Endothelial cell of umbilical vein (primary cell): ENCODE results near the gene PTPN13. TPM values are rescaled to one million over a fixed set of nuclear protein-coding genes. Genes with fewer than 3 reads are reported as not detected.

Source experiments
- BruUV-seq: library from RNA; stranded (reverse); fragments of 400-500 nt; replicated peaks from 2 replicates; lab custom pipeline; 2021; lab: Mats Ljungman, UMichigan
- CTCF ChIA-PET: fragments of 300-600, 350-600 bp; sonication (Branson Sonifier 250); formaldehyde crosslinking; loops from one replicate; lab custom pipeline; 2021; ENCODE audit warnings: antibody characterized with exemption, inconsistent platforms; lab: Charles Lee
- POLR2A ChIA-PET: fragments of 300-600, 350-600 bp; sonication (Branson Sonifier 250); formaldehyde crosslinking; loops from one replicate; lab custom pipeline; 2021; ENCODE audit warnings: antibody characterized with exemption, inconsistent platforms; lab: Charles Lee
- DNase-seq: peaks from one replicate; pipeline ENCODE4 v3.0.0-alpha.2; 2011; ENCODE audit warnings: low read depth, low spot score
- FAIRE-seq: peaks from 2 replicates; lab custom pipeline; 2011; peaks lifted over from hg19 to GRCh38; lab: Jason Lieb, UNC
- H2AFZ ChIP-seq: 2 replicates; pipeline ENCODE4 v1.6.0; 2012; ENCODE audit warnings: low read depth, low read length, control low read depth, inconsistent platforms
- H3K27ac ChIP-seq: 2 replicates; pipeline ENCODE4 v1.5.1; 2011; ENCODE audit warnings: low read depth, mild to moderate bottlenecking, control low read depth, low read length, moderate library complexity; ENCODE audit not compliant: insufficient read depth
- H3K27me3 ChIP-seq, 2 experiments: 2 replicates each; pipeline versions ENCODE4 v1.6.0 to v1.6.1; 2011; ENCODE audit warnings: low read length in 2 of 2, mixed read lengths in 1 of 2; ENCODE audit not compliant: control insufficient read depth in 2 of 2, insufficient read depth in 2 of 2
- H3K36me3 ChIP-seq, 2 experiments: 2 replicates in 1 of 2; 3 replicates in 1 of 2; pipeline ENCODE4 v1.5.1; 2011; ENCODE audit warnings: low read length in 2 of 2, mild to moderate bottlenecking in 1 of 2, moderate library complexity in 1 of 2; ENCODE audit not compliant: control insufficient read depth in 2 of 2, insufficient read depth in 2 of 2; ENCODE audit errors: extremely low read depth in 1 of 2
- H3K4me1 ChIP-seq: 3 replicates; pipeline ENCODE4 v1.5.1; 2011; ENCODE audit warnings: mild to moderate bottlenecking, low read length; ENCODE audit not compliant: control insufficient read depth, insufficient read depth; ENCODE audit errors: extremely low read depth
- H3K4me2 ChIP-seq: 2 replicates; pipeline ENCODE4 v1.6.1; 2011; ENCODE audit warnings: low read length, control low read depth, mixed read lengths; ENCODE audit not compliant: insufficient read depth
- H3K4me3 ChIP-seq, 3 experiments: fragments of 200-600 bp in 1 of 3; sonication (generic), shearing (Covaris generic) in 1 of 3; replicated peaks in 1 of 3; 2 replicates each; pipeline ENCODE4 v1.5.1; 2011 to 2016; ENCODE audit warnings: control low read depth in 3 of 3, low read length in 3 of 3, mild to moderate bottlenecking in 2 of 3, inconsistent platforms in 1 of 3, low read depth in 1 of 3, moderate library complexity in 1 of 3; ENCODE audit not compliant: insufficient read depth in 1 of 3
- H3K79me2 ChIP-seq: 2 replicates; pipeline ENCODE4 v1.6.0; 2012; ENCODE audit warnings: low read length, inconsistent platforms; ENCODE audit not compliant: control insufficient read depth, insufficient read depth
- H3K9ac ChIP-seq: replicated peaks from 2 replicates; pipeline ENCODE3; 2011; ENCODE audit warnings: low read length, control low read depth; ENCODE audit not compliant: insufficient read depth; ENCODE audit errors: extremely low read depth
- H3K9me1 ChIP-seq: replicated peaks from 3 replicates; pipeline ENCODE4 v1.6.0; 2011; ENCODE audit warnings: mild to moderate bottlenecking, low read length; ENCODE audit not compliant: control insufficient read depth, insufficient read depth; ENCODE audit errors: extremely low read depth
- H3K9me3 ChIP-seq: replicated peaks from 2 replicates; pipeline ENCODE4 v1.5.1; 2012; ENCODE audit warnings: low read length, inconsistent platforms; ENCODE audit not compliant: control insufficient read depth, insufficient read depth
- H4K20me1 ChIP-seq: replicated peaks from 2 replicates; pipeline ENCODE3; 2011; ENCODE audit warnings: mild to moderate bottlenecking, low read length; ENCODE audit not compliant: control insufficient read depth, insufficient read depth; ENCODE audit errors: extremely low read depth
- CTCF ChIP-seq, 2 donors: IDR thresholded peaks; 1 replicate in 1 of 2; 2 replicates in 1 of 2; pipeline ENCODE4 v1.5.1; 2011; ENCODE audit warnings: low read length in 2 of 2, mild to moderate bottlenecking in 2 of 2, moderate library complexity in 2 of 2, control low read depth in 1 of 2, inconsistent platforms in 1 of 2, low read depth in 1 of 2; ENCODE audit not compliant: insufficient read depth in 1 of 2; ENCODE audit errors: extremely low read depth in 1 of 2
- EZH2 ChIP-seq: IDR thresholded peaks from 2 replicates; pipeline ENCODE4 v1.6.1; 2012; ENCODE audit warnings: borderline replicate concordance, low read depth, mild to moderate bottlenecking, moderate library complexity, low read length, inconsistent platforms; ENCODE audit not compliant: severe bottlenecking
- FOS ChIP-seq: IDR thresholded peaks from 2 replicates; pipeline ENCODE4 v1.6.1; 2011; ENCODE audit warnings: mild to moderate bottlenecking, low read length, moderate library complexity, borderline replicate concordance; ENCODE audit not compliant: insufficient read depth
- GATA2 ChIP-seq: IDR thresholded peaks from 2 replicates; pipeline ENCODE4 v1.7.0; 2011; ENCODE audit warnings: low read depth, mild to moderate bottlenecking, moderate library complexity, mixed read lengths, low read length; ENCODE audit not compliant: insufficient read length, insufficient read depth
- JUN ChIP-seq: IDR thresholded peaks from 2 replicates; pipeline ENCODE4 v1.6.1; 2011; ENCODE audit warnings: borderline replicate concordance, low read depth; ENCODE audit not compliant: insufficient read length, insufficient read depth
- MYC ChIP-seq: IDR thresholded peaks from one replicate; pipeline ENCODE4 v1.6.1; 2011; ENCODE audit warnings: mild to moderate bottlenecking, low read depth, low read length
- POLR2A ChIP-seq: IDR thresholded peaks from 2 replicates; pipeline ENCODE4 v1.6.1; 2012; ENCODE audit warnings: low read depth, mild to moderate bottlenecking, control low read depth, low read length
- POLR2AphosphoS5 ChIP-seq: IDR thresholded peaks from 2 replicates; pipeline ENCODE4 v1.6.1; 2012; ENCODE audit warnings: low read depth, mild to moderate bottlenecking, control low read depth, low read length, moderate library complexity; ENCODE audit not compliant: insufficient read depth
- dilution Hi-C: fragments of 300-500 bp; cut with MboI; formaldehyde crosslinking; loops from one replicate; pipeline ENCODE4 v1.15.0; 2019; ENCODE audit warnings: low sequenced_read_pairs; ENCODE audit not compliant: extremely low pct_ligation_motif_present
- intact Hi-C: fragments of 100-400 bp; cut with micrococcal nuclease; formaldehyde crosslinking; loops from one replicate; pipeline ENCODE4 v1.10.0; 2022
- polyA plus RNA-seq, 4 experiments: library from polyadenylated mRNA; depleted of rRNA in 3 of 4; stranded (reverse) in 3 of 4; unstranded in 1 of 4; fragments of >200 nt; gene quantifications; 2 replicates each; pipeline versions ENCODE4 v1.2.1 to v1.2.3, GENCODE V29; 2011 to 2012; ENCODE audit warnings: missing spikeins in 1 of 4
- total RNA-seq: library from RNA; stranded (reverse); gene quantifications from 2 replicates; pipeline ENCODE4 v1.2.3, GENCODE V29; 2021
- TF ChIP-seq, protein P1 (sequence below): IDR thresholded peaks from 2 replicates; pipeline ENCODE4 v1.6.1; 2011; ENCODE audit not compliant: insufficient read depth, insufficient read length

The PTPN13 gene
- total and polyA plus RNA-seq, 2 donors (not counting 3 experiments of a cell fraction or from before 2014, with no cell fraction given), result 0.69 to 2.9 TPM

DNA sequence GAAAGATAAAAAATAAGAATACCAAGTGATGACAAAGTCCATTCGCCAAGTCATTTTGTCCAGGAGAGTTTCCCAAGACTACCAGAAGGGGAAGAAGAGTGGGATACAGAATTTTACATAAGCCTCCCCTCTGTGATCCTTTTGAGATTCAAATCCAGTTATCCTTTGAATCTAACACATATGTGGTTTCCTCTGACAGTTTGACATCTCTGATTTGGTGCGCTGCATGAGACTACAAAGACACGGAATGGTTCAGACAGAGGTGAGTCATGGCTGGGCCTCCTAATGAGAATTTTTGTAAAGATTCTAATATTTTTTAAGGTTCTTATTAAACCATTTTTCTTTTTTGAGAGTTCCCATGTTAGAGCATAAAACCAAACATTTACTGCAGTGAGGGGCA is 216.7 kb downstream of the PTPN13 start:
- H3K4me2 ChIP-seq, result no peak overlapping the region
- H3K79me2 ChIP-seq, result no peaks in the 10 kb centered on the region
- H3K9me3 ChIP-seq, result no peaks in the 10 kb centered on the region
- POLR2A ChIA-PET, result no interaction called here
- H3K36me3 ChIP-seq, result no peaks in the 10 kb centered on the region
- CTCF ChIA-PET, result no interaction called here
- no peaks in the 10 kb centered on the region for H3K4me1 ChIP-seq
- H3K27me3 ChIP-seq, result no peaks in the 10 kb centered on the region
- no peak overlapping the region for H3K4me3 ChIP-seq
- H3K9ac ChIP-seq, result no peak overlapping the region
- no peak overlapping the region for H3K27ac ChIP-seq
- intact Hi-C loops, result no loop called here
- DNase-seq (no peak), FAIRE-seq (no peak)
- no peaks in the 10 kb centered on the region for H3K9me1 ChIP-seq
- no peaks in the 10 kb centered on the region for H4K20me1 ChIP-seq
- TF ChIP-seq CTCF (IDR thresholded peaks at IDR 0.05; ENCODE audit: extremely low read depth in 1 of 2, insufficient read depth in 1 of 2, low read depth in 1 of 2, low read length in 2 of 2) (no peak), MYC (no peak), GATA2 (no peak), FOS (no peak), JUN (no peak), POLR2AphosphoS5 (no peak), EZH2 (no peak), POLR2A (no peak)
- TF ChIP-seq, protein P1, sequence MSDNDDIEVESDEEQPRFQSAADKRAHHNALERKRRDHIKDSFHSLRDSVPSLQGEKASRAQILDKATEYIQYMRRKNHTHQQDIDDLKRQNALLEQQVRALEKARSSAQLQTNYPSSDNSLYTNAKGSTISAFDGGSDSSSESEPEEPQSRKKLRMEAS, result no peak
- dilution Hi-C loops, result no loop called here
- H2AFZ ChIP-seq, result no peak overlapping the region
- no TSS peak for BruUV-seq
